A549 (cell line): ENCODE results near the gene CST1. TPM values are rescaled to one million over a fixed set of nuclear protein-coding genes. Genes with fewer than 3 reads are reported as not detected.
"Not testable (repeated sequence)": the region's sequence is repeated elsewhere in the genome, so short reads cannot be mapped to it uniquely, and the experiment has no call there.

Experiments used
- ATAC-seq, 2 experiments: fragments of 200-7000 bp in 1 of 2; fragments of >200 bp in 1 of 2; cut with Nextera tagmentation in 1 of 2; cut with Tn5 transposase in 1 of 2; 3 replicates each; pipeline versions ENCODE4 v1.8.0 to v1.9.1; 2018 to 2020; ENCODE audit warnings: mild to moderate bottlenecking in 1 of 2, moderate library complexity in 1 of 2
- CTCF ChIA-PET: fragments of 300-600 bp; sonication (Branson Sonifier 250); formaldehyde crosslinking; extraction: SDS; loops from one replicate; lab custom pipeline; 2021; ENCODE audit warnings: antibody characterized with exemption, inconsistent platforms; lab: Yijun Ruan, JAX
- POLR2A ChIA-PET: fragments of 350-600 bp; formaldehyde crosslinking; extraction: SDS; loops from one replicate; lab custom pipeline; 2021; ENCODE audit warnings: antibody characterized with exemption, inconsistent platforms; lab: Yijun Ruan, JAX
- DNase-seq, 2 experiments: peaks; one replicate each; pipeline versions ENCODE4 v3.0.0 to v3.0.0-alpha.2; 2011 to 2016; ENCODE audit warnings: low read depth in 1 of 2, low spot score in 1 of 2
- FAIRE-seq: peaks from 2 replicates; lab custom pipeline; 2011; peaks lifted over from hg19 to GRCh38; lab: Jason Lieb, UNC
- H3K27ac ChIP-seq, 2 experiments: fragments of >200 bp; sonication (Bioruptor Twin); formaldehyde crosslinking; 3 replicates each; pipeline ENCODE4 v1.5.1; 2016 to 2017
- H3K4me1 ChIP-seq: fragments of >200 bp; sonication (Bioruptor Twin); formaldehyde crosslinking; 3 replicates; pipeline ENCODE4 v1.6.1; 2016
- H3K4me2 ChIP-seq: fragments of >200 bp; sonication (Bioruptor Twin); formaldehyde crosslinking; 3 replicates; pipeline ENCODE4 v1.6.1; 2016
- H3K4me3 ChIP-seq: fragments of >200 bp; sonication (Bioruptor Twin); formaldehyde crosslinking; 3 replicates; pipeline ENCODE4 v1.5.1; 2016
- H3K9me3 ChIP-seq: fragments of >200 bp; sonication (Bioruptor Twin); formaldehyde crosslinking; 3 replicates; pipeline ENCODE4 v1.6.1; 2016
- BHLHE40 ChIP-seq: IDR thresholded peaks from 2 replicates; pipeline ENCODE4 v1.6.1; 2012; ENCODE audit warnings: low read depth, low read length, inconsistent platforms
- CEBPB ChIP-seq, 2 experiments: fragments of >200 bp in 1 of 2; sonication (Bioruptor Twin) in 1 of 2; formaldehyde crosslinking in 1 of 2; IDR thresholded peaks; 2 replicates each; pipeline ENCODE4 v1.6.1; 2012 to 2016
- CHD2 ChIP-seq: fragments of 150-350 bp; IDR thresholded peaks from 2 replicates; pipeline ENCODE4 v1.6.1; 2014; ENCODE audit warnings: low read length; ENCODE audit not compliant: partially characterized antibody
- CHD4 ChIP-seq: fragments of 200-600 bp; sonication (generic); IDR thresholded peaks from 2 replicates; pipeline ENCODE4 v1.6.1; 2016; ENCODE audit warnings: antibody characterized with exemption, mild to moderate bottlenecking, borderline replicate concordance
- EHF ChIP-seq: fragments of 250-450 bp; sonication (Bioruptor Pico); IDR thresholded peaks from 2 replicates; pipeline ENCODE4 v1.5.0; 2020; ENCODE audit warnings: mild to moderate bottlenecking
- EHMT2 ChIP-seq: fragments of 200-600 bp; sonication (generic); IDR thresholded peaks from 2 replicates; pipeline ENCODE4 v1.6.1; 2016; ENCODE audit warnings: antibody characterized with exemption, low read depth, mild to moderate bottlenecking, moderate library complexity
- FOSL2 ChIP-seq, 2 experiments: fragments of 450-650 bp in 1 of 2; fragments of >200 bp in 1 of 2; sonication (Bioruptor Twin) in 1 of 2; formaldehyde crosslinking; IDR thresholded peaks; 2 replicates each; pipeline versions ENCODE4 v1.5.0 to v1.6.1; 2016 to 2020; ENCODE audit warnings: mild to moderate bottlenecking in 1 of 2, moderate library complexity in 1 of 2
- GATA3 ChIP-seq: IDR thresholded peaks from 2 replicates; pipeline ENCODE4 v1.6.1; 2012; ENCODE audit warnings: borderline replicate concordance
- HEYL ChIP-seq: fragments of 250-450 bp; sonication (Bioruptor Pico); IDR thresholded peaks from 2 replicates; pipeline ENCODE4 v1.8.0; 2021; ENCODE audit warnings: mild to moderate bottlenecking, moderate library complexity
- HOXA7 ChIP-seq: fragments of 250-450 bp; sonication (Bioruptor Pico); IDR thresholded peaks from 2 replicates; pipeline ENCODE4 v1.5.0; 2020; ENCODE audit warnings: mild to moderate bottlenecking, moderate library complexity
- HOXB13 ChIP-seq: fragments of 250-450 bp; sonication (Bioruptor Pico); IDR thresholded peaks from 2 replicates; pipeline ENCODE4 v1.5.0; 2020; ENCODE audit warnings: low read depth, mild to moderate bottlenecking, moderate library complexity
- HOXB5 ChIP-seq: fragments of 250-450 bp; sonication (Bioruptor Pico); IDR thresholded peaks from 2 replicates; pipeline ENCODE4 v1.5.0; 2020; ENCODE audit warnings: mild to moderate bottlenecking, moderate library complexity
- KDM1A ChIP-seq: fragments of 200-600 bp; sonication (generic); IDR thresholded peaks from 2 replicates; pipeline ENCODE4 v1.6.1; 2016; ENCODE audit warnings: low read depth, mild to moderate bottlenecking
- MAFK ChIP-seq: fragments of 450-650 bp; IDR thresholded peaks from 2 replicates; pipeline ENCODE4 v1.6.1; 2014; ENCODE audit not compliant: partially characterized antibody
- MYC ChIP-seq: IDR thresholded peaks from 2 replicates; pipeline ENCODE4 v1.6.1; 2012; ENCODE audit warnings: mild to moderate bottlenecking, inconsistent platforms, low read length, improper control_type of control experiment, borderline replicate concordance
- NPAS2 ChIP-seq: fragments of 250-450 bp; sonication (Bioruptor Pico); IDR thresholded peaks from 2 replicates; pipeline ENCODE4 v1.8.0; 2022; ENCODE audit warnings: mild to moderate bottlenecking, moderate library complexity, borderline replicate concordance
- RCOR1 ChIP-seq: fragments of 150-350 bp; IDR thresholded peaks from 2 replicates; pipeline ENCODE4 v1.6.1; 2014; ENCODE audit warnings: antibody characterized with exemption, low read length, low read depth
- RFX5 ChIP-seq: fragments of 450-650 bp; IDR thresholded peaks from 2 replicates; pipeline ENCODE4 v1.7.1; 2014; ENCODE audit warnings: antibody characterized with exemption, mild to moderate bottlenecking, moderate library complexity
- SREBF2 ChIP-seq: fragments of 450-650 bp; IDR thresholded peaks from 2 replicates; pipeline ENCODE4 v1.6.1; 2014; ENCODE audit warnings: mild to moderate bottlenecking, moderate library complexity
- TFCP2L1 ChIP-seq: fragments of 250-450 bp; sonication (Bioruptor Pico); IDR thresholded peaks from 2 replicates; pipeline ENCODE4 v1.5.0; 2021; ENCODE audit warnings: mild to moderate bottlenecking
- TP53 ChIP-seq: fragments of 250-450 bp; sonication (Bioruptor Pico); IDR thresholded peaks from 2 replicates; pipeline ENCODE4 v1.5.0; 2021; ENCODE audit warnings: mild to moderate bottlenecking, moderate library complexity
- ZFP36 ChIP-seq: fragments of 450-650 bp; IDR thresholded peaks from 2 replicates; pipeline ENCODE4 v1.6.1; 2014; ENCODE audit warnings: borderline replicate concordance; ENCODE audit not compliant: partially characterized antibody
- WGBS: methylation state at CpG from one replicate; pipeline ENCODE4 v1.1.6; 2017; ENCODE audit errors: missing lambda C conversion rate; 5-methylcytosine and 5-hydroxymethylcytosine counted together
- polyA plus RNA-seq, 4 experiments: library from polyadenylated mRNA; depleted of rRNA in 3 of 4; stranded (reverse); fragments of >200 nt; fragmentation: RNase III in 1 of 4; extraction: RNeasy Plus Mini Kit Qiagen cat#74134 plus additional on column Dnase treatment in 1 of 4; gene quantifications; 2 replicates in 3 of 4; 3 replicates in 1 of 4; pipeline ENCODE4 v1.2.3, GENCODE V29; 2011 to 2017

Gene CST1
- polyA plus RNA-seq, 2 of the 4 experiments (the other 2 are of a cell fraction), result 0.28 to 2.1 TPM

DNA sequence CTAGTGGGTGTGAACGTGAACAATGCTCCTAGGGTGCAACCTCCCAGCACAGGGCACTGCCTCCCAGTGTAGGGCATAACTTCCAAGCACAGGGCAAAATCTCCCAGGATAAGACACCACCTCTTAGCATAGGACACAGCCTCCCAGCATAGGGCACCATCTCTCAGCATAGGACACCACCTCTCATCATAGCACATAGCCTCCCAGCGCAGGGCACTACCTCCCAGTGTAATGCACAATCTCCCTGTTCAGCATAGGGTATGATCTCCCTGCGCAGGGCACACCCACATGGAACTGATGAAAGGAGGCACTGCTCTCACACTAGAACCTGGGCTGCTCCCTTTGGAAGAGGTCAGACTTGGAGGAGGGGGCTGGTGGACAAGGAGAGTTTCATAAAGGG lies 21.3 kb upstream of the CST1 start:
- ChIA-PET POLR2A (no interaction called here), CTCF (no interaction called here)
- 29% methylated on average over 3 of the region's 3 CpGs for WGBS
- no peaks in the 10 kb centered on the region for H3K9me3 ChIP-seq
- H3K4me3 ChIP-seq, result no peak overlapping the region
- no peak for FAIRE-seq
- DNase-seq, result no peak
- no peak for TF ChIP-seq EHMT2
- no peak for TF ChIP-seq FOSL2 (IDR thresholded peaks at IDR 0.05)
- no peak for TF ChIP-seq FOSL2 (CRISPR knock-in tag; IDR thresholded peaks at IDR 0.05)
- TF ChIP-seq HOXB5 (CRISPR knock-in tag), result no peak
- no peak for TF ChIP-seq EHF (CRISPR knock-in tag)
- no peak for TF ChIP-seq CEBPB (IDR thresholded peaks at IDR 0.05)
- TF ChIP-seq SREBF2, result no peak
- no peak for TF ChIP-seq HOXA7 (CRISPR knock-in tag)
- TF ChIP-seq MAFK, result no peak
- 0 out of 6 replicates have a peak, but pooled peaks of 1 of the 2 experiments have one; percentile 21 for ATAC-seq
- no peak overlapping the region for H3K4me2 ChIP-seq
- H3K4me1 ChIP-seq, result no peaks in the 10 kb centered on the region
- no peak overlapping the region for H3K27ac ChIP-seq

GRCh38 chr20:23770384-23770783 lies 19.6 kb upstream of the CST1 start:
- no peak overlapping the region for H3K27ac ChIP-seq
- no peak overlapping the region for H3K4me2 ChIP-seq
- CTCF ChIA-PET, result interaction anchor here (0.6 to 1.2 kb wide), 2 partner anchors 12 to 35 kb away, joined by 3 to 5 read pairs; no protein-coding TSS in a partner anchor
- H3K4me1 ChIP-seq, result no peaks in the 10 kb centered on the region
- TF ChIP-seq MAFK (peak; percentile 67), HEYL (CRISPR knock-in tag) (no peak)
- TF ChIP-seq, all 56 proteins: peak for 1
- WGBS, result 10% methylated on average over 2 of the region's 2 CpGs
- no peak for ATAC-seq
- POLR2A ChIA-PET, result no interaction called here
- Histone ChIP-seq H3K9me3 (no peaks in the 10 kb centered on the region), H3K4me3 (no peak overlapping the region)
- peak; percentile 88 for FAIRE-seq
- no peak for DNase-seq

DNA sequence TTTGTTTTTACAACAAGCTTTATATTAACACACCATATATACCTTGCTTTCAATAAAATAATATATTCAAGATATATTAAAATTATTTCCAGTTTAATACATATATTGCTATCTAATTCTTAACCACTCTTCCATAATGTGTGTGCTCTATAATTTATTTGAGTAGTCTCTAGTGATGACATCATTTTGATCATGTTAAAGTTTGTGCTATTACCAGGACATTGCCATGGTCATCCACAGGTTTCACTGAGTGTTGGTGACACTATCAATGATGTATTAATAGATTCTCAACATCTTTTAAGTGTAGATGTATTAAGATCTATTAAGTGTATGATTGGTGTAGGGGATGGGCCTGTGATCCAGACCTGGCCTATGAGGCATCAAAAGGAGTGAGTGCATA lies 17.8 kb upstream of the CST1 start:
- ATAC-seq, H3K4me2 ChIP-seq, H3K9me3 ChIP-seq, H3K4me3 ChIP-seq, POLR2A ChIA-PET, H3K4me1 ChIP-seq, FAIRE-seq, H3K27ac ChIP-seq, DNase-seq, CTCF ChIA-PET: not testable (repeated sequence)

DNA sequence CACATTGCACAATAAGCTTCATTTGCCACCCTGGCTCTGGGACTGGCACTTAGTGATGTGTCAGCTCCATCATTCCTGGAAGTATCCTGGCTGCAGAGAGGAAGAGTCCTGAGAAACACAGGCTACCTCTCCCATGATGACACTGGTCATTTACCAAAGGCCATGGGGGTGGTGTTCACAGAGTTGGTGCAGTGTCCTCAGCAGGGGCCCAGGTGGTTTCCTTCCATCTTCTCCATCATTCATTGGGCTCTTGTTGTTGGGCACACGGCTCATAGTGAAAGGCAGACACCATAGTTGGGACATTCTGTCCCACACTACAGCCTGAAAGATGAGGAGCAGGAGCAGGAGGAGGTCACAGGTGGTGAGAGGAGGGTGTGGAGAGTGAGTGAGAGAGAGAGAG lies 15.8 kb upstream of the CST1 start:
- no peak for FAIRE-seq
- POLR2A ChIA-PET, result no interaction called here
- CTCF ChIA-PET, result no interaction called here
- no peaks in the 10 kb centered on the region for H3K9me3 ChIP-seq
- DNase-seq, result no peak
- no peak overlapping the region for H3K27ac ChIP-seq
- no peak overlapping the region for H3K4me3 ChIP-seq
- no peak overlapping the region for H3K4me2 ChIP-seq
- no peak for ATAC-seq
- 16% methylated on average over 1 of the region's 1 CpG for WGBS
- TF ChIP-seq GATA3, result no peak
- TF ChIP-seq BHLHE40, result no peak
- TF ChIP-seq HOXB13, result no peak
- no peak for TF ChIP-seq FOSL2 (IDR thresholded peaks at IDR 0.05)
- no peak for TF ChIP-seq FOSL2 (CRISPR knock-in tag; IDR thresholded peaks at IDR 0.05)
- TF ChIP-seq KDM1A, result no peak
- TF ChIP-seq RFX5, result no peak
- no peak for TF ChIP-seq NPAS2 (CRISPR knock-in tag)
- TF ChIP-seq ZFP36, result no peak
- no peak for TF ChIP-seq MYC
- TF ChIP-seq TFCP2L1 (CRISPR knock-in tag), result no peak
- TF ChIP-seq CHD2, result no peak
- TF ChIP-seq TP53, result no peak
- no peak for TF ChIP-seq RCOR1
- no peak for TF ChIP-seq CHD4
- H3K4me1 ChIP-seq, result no peaks in the 10 kb centered on the region
